Measurements from ENCODE around the gene SCUBE3.

Gene SCUBE3

GRCh38 chr6:35273822-35274559 lies 60.2 kb downstream of the SCUBE3 start:
- H3K4me3 ChIP-seq (ENCODE audit: low read depth in 1 of 2, low read length in 2 of 2): no peak overlapping the region
- peaks cover 6 to 10% of the 10 kb centered on the region in 2 donors for H3K4me1 ChIP-seq (ENCODE audit: control insufficient read depth in 1 of 2, insufficient read depth in 2 of 2, low read length in 2 of 2)
- H3K27me3 ChIP-seq (ENCODE audit: low read depth, low read length): no peaks in the 10 kb centered on the region
- H3K9me3 ChIP-seq (ENCODE audit: control insufficient read depth in 1 of 2, low read length in 2 of 2): no peaks in the 10 kb centered on the region
- H3K27ac ChIP-seq (ENCODE audit: low read length): no peak overlapping the region
- peaks cover 0 to 4% of the 10 kb centered on the region in 2 donors for H3K36me3 ChIP-seq (ENCODE audit: control insufficient read depth in 1 of 2, insufficient read depth in 2 of 2, low read length in 2 of 2)

- no peak overlapping the region for H3K27ac ChIP-seq (ENCODE audit: low read length)
- H3K9me3 ChIP-seq (ENCODE audit: control insufficient read depth in 1 of 2, low read length in 2 of 2): no peaks in the 10 kb centered on the region
- H3K36me3 ChIP-seq (ENCODE audit: control insufficient read depth in 1 of 2, insufficient read depth in 2 of 2, low read length in 2 of 2): peaks cover 0 to 4% of the 10 kb centered on the region in 2 donors
- H3K4me1 ChIP-seq (ENCODE audit: control insufficient read depth in 1 of 2, insufficient read depth in 2 of 2, low read length in 2 of 2): peaks cover 6 to 10% of the 10 kb centered on the region in 2 donors
- H3K27me3 ChIP-seq (ENCODE audit: low read depth, low read length): no peaks in the 10 kb centered on the region
- H3K4me3 ChIP-seq (ENCODE audit: low read depth in 1 of 2, low read length in 2 of 2): no peak overlapping the region
These were observed 62.0 kb downstream of the SCUBE3 start for GRCh38 chr6:35275744-35276260.

- no peak overlapping the region for H3K4me3 ChIP-seq (ENCODE audit: low read depth in 1 of 2, low read length in 2 of 2)
- no peak overlapping the region for H3K27ac ChIP-seq (ENCODE audit: low read length)
- no peaks in the 10 kb centered on the region for H3K27me3 ChIP-seq (ENCODE audit: low read depth, low read length)
- H3K36me3 ChIP-seq (ENCODE audit: control insufficient read depth in 1 of 2, insufficient read depth in 2 of 2, low read length in 2 of 2): peaks cover 15 to 32% of the 10 kb centered on the region in 2 donors
- H3K9me3 ChIP-seq (ENCODE audit: control insufficient read depth in 1 of 2, low read length in 2 of 2): no peaks in the 10 kb centered on the region
- H3K4me1 ChIP-seq (ENCODE audit: control insufficient read depth in 1 of 2, insufficient read depth in 2 of 2, low read length in 2 of 2): peaks cover 6 to 10% of the 10 kb centered on the region in 2 donors
These were observed 65.0 kb downstream of the SCUBE3 start for GRCh38 chr6:35278708-35279107.

GRCh38 chr6:35280903-35281302 lies 67.1 kb downstream of the SCUBE3 start:
- H3K27me3 ChIP-seq (ENCODE audit: low read depth, low read length): no peaks in the 10 kb centered on the region
- H3K27ac ChIP-seq (ENCODE audit: low read length): no peak overlapping the region
- peaks cover 0 to under 1% of the 10 kb centered on the region in 2 donors for H3K4me1 ChIP-seq (ENCODE audit: control insufficient read depth in 1 of 2, insufficient read depth in 2 of 2, low read length in 2 of 2)
- H3K9me3 ChIP-seq (ENCODE audit: control insufficient read depth in 1 of 2, low read length in 2 of 2): no peaks in the 10 kb centered on the region
- peaks cover 24 to 47% of the 10 kb centered on the region in 2 donors for H3K36me3 ChIP-seq (ENCODE audit: control insufficient read depth in 1 of 2, insufficient read depth in 2 of 2, low read length in 2 of 2)
- no peak overlapping the region for H3K4me3 ChIP-seq (ENCODE audit: low read depth in 1 of 2, low read length in 2 of 2)

- H3K4me3 ChIP-seq (ENCODE audit: low read depth in 1 of 2, low read length in 2 of 2): no peak overlapping the region
- no peaks in the 10 kb centered on the region for H3K27me3 ChIP-seq (ENCODE audit: low read depth, low read length)
- H3K9me3 ChIP-seq (ENCODE audit: control insufficient read depth in 1 of 2, low read length in 2 of 2): no peaks in the 10 kb centered on the region
- peaks cover 39 to 60% of the 10 kb centered on the region in 2 donors for H3K36me3 ChIP-seq (ENCODE audit: control insufficient read depth in 1 of 2, insufficient read depth in 2 of 2, low read length in 2 of 2)
- H3K27ac ChIP-seq (ENCODE audit: low read length): no peak overlapping the region
- H3K4me1 ChIP-seq (ENCODE audit: control insufficient read depth in 1 of 2, insufficient read depth in 2 of 2, low read length in 2 of 2): no peaks in the 10 kb centered on the region
These were observed 68.7 kb downstream of the SCUBE3 start for GRCh38 chr6:35282472-35282871.

- peaks cover 47 to 68% of the 10 kb centered on the region in 2 donors for H3K36me3 ChIP-seq (ENCODE audit: control insufficient read depth in 1 of 2, insufficient read depth in 2 of 2, low read length in 2 of 2)
These were observed 69.6 kb downstream of the SCUBE3 start for GRCh38 chr6:35283361-35283760.

GRCh38 chr6:35287671-35288396 lies 74.1 kb downstream of the SCUBE3 start:
- H3K27me3 ChIP-seq (ENCODE audit: low read depth, low read length): no peaks in the 10 kb centered on the region
- no peak overlapping the region for H3K27ac ChIP-seq (ENCODE audit: low read length)
- H3K36me3 ChIP-seq (ENCODE audit: control insufficient read depth in 1 of 2, insufficient read depth in 2 of 2, low read length in 2 of 2): peaks cover 75 to 89% of the 10 kb centered on the region in 2 donors
- H3K9me3 ChIP-seq (ENCODE audit: control insufficient read depth in 1 of 2, low read length in 2 of 2): no peaks in the 10 kb centered on the region
- no peak overlapping the region for H3K4me3 ChIP-seq (ENCODE audit: low read depth in 1 of 2, low read length in 2 of 2)
- H3K4me1 ChIP-seq (ENCODE audit: control insufficient read depth in 1 of 2, insufficient read depth in 2 of 2, low read length in 2 of 2): no peaks in the 10 kb centered on the region

More at GRCh38 chr6:35283361-35283760, 69.6 kb downstream of the SCUBE3 start:
- H3K4me3 ChIP-seq (ENCODE audit: low read depth in 1 of 2, low read length in 2 of 2): no peak overlapping the region
- H3K4me1 ChIP-seq (ENCODE audit: control insufficient read depth in 1 of 2, insufficient read depth in 2 of 2, low read length in 2 of 2): no peaks in the 10 kb centered on the region
- no peaks in the 10 kb centered on the region for H3K27me3 ChIP-seq (ENCODE audit: low read depth, low read length)
- no peak overlapping the region for H3K27ac ChIP-seq (ENCODE audit: low read length)
- H3K9me3 ChIP-seq (ENCODE audit: control insufficient read depth in 1 of 2, low read length in 2 of 2): no peaks in the 10 kb centered on the region

- Histone ChIP-seq H3K27me3 (ENCODE audit: low read depth, low read length) (no peaks in the 10 kb centered on the region), H3K36me3 (ENCODE audit: control insufficient read depth in 1 of 2, insufficient read depth in 2 of 2, low read length in 2 of 2) (peaks cover 74 to 89% of the 10 kb centered on the region in 2 donors), H3K4me3 (ENCODE audit: low read depth in 1 of 2, low read length in 2 of 2) (no peak overlapping the region), H3K9me3 (ENCODE audit: control insufficient read depth in 1 of 2, low read length in 2 of 2) (no peaks in the 10 kb centered on the region), H3K4me1 (ENCODE audit: control insufficient read depth in 1 of 2, insufficient read depth in 2 of 2, low read length in 2 of 2) (no peaks in the 10 kb centered on the region), H3K27ac (ENCODE audit: low read length) (no peak overlapping the region)
These were observed 75.1 kb downstream of the SCUBE3 start for GRCh38 chr6:35288834-35289233.

- H3K9me3 ChIP-seq (ENCODE audit: control insufficient read depth in 1 of 2, low read length in 2 of 2): no peaks in the 10 kb centered on the region
- no peak overlapping the region for H3K27ac ChIP-seq (ENCODE audit: low read length)
- no peaks in the 10 kb centered on the region for H3K4me1 ChIP-seq (ENCODE audit: control insufficient read depth in 1 of 2, insufficient read depth in 2 of 2, low read length in 2 of 2)
- no peak overlapping the region for H3K4me3 ChIP-seq (ENCODE audit: low read depth in 1 of 2, low read length in 2 of 2)
- H3K36me3 ChIP-seq (ENCODE audit: control insufficient read depth in 1 of 2, insufficient read depth in 2 of 2, low read length in 2 of 2): peaks cover 75 to 94% of the 10 kb centered on the region in 2 donors
- H3K27me3 ChIP-seq (ENCODE audit: low read depth, low read length): no peaks in the 10 kb centered on the region
These were observed 77.7 kb downstream of the SCUBE3 start for GRCh38 chr6:35291491-35291890.

GRCh38 chr6:35292494-35292893 lies 78.7 kb downstream of the SCUBE3 start:
- Histone ChIP-seq H3K9me3 (ENCODE audit: control insufficient read depth in 1 of 2, low read length in 2 of 2) (no peaks in the 10 kb centered on the region), H3K4me3 (ENCODE audit: low read depth in 1 of 2, low read length in 2 of 2) (no peak overlapping the region), H3K36me3 (ENCODE audit: control insufficient read depth in 1 of 2, insufficient read depth in 2 of 2, low read length in 2 of 2) (peaks cover 65 to 86% of the 10 kb centered on the region in 2 donors)

GRCh38 chr6:35293681-35294080 lies 79.9 kb downstream of the SCUBE3 start:
- Histone ChIP-seq H3K9me3 (ENCODE audit: control insufficient read depth in 1 of 2, low read length in 2 of 2) (no peaks in the 10 kb centered on the region), H3K4me1 (ENCODE audit: control insufficient read depth in 1 of 2, insufficient read depth in 2 of 2, low read length in 2 of 2) (peaks cover 7 to 8% of the 10 kb centered on the region in 2 donors), H3K36me3 (ENCODE audit: control insufficient read depth in 1 of 2, insufficient read depth in 2 of 2, low read length in 2 of 2) (peaks cover 58 to 75% of the 10 kb centered on the region in 2 donors), H3K27me3 (ENCODE audit: low read depth, low read length) (no peaks in the 10 kb centered on the region), H3K4me3 (ENCODE audit: low read depth in 1 of 2, low read length in 2 of 2) (no peak overlapping the region), H3K27ac (ENCODE audit: low read length) (no peak overlapping the region)

More at GRCh38 chr6:35292494-35292893, 78.7 kb downstream of the SCUBE3 start:
- H3K4me1 ChIP-seq (ENCODE audit: control insufficient read depth in 1 of 2, insufficient read depth in 2 of 2, low read length in 2 of 2): peaks cover 7% of the 10 kb centered on the region in 2 donors
- H3K27me3 ChIP-seq (ENCODE audit: low read depth, low read length): no peaks in the 10 kb centered on the region
- H3K27ac ChIP-seq (ENCODE audit: low read length): no peak overlapping the region

Measured in muscle layer of duodenum (tissue), 2 donors.